ENCODE measurements around the gene DBT. TPM values are rescaled to one million over a fixed set of nuclear protein-coding genes. Genes with fewer than 3 reads are reported as not detected.

Gene DBT
- total and polyA plus RNA-seq, 2 of the 8 experiments (the other 6 are each of a cell fraction or from before 2014, with no cell fraction given): 3.3 to 24.6 TPM

DNA sequence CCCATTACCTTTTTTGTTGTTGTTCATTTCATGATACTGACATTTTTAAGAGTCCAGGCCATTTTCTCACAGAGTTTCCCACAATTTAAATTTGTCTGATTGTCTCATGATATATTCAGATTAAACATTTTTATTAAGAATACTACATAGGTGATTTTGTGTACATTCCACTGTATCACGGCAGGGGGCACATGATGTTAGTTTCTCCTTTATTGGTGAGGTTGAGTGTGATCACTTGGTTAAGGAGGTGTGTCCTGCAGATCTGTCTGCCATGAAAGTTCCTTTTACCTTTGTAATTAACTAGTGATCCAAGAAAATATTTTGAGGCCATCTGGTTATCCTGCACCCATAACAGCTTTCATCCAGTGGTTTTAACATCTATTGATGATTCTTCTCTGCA lies 28.2 kb upstream of the DBT start (continued):
- TF ChIP-seq CTBP2 (IDR thresholded peaks at IDR 0.05; ENCODE audit: borderline replicate concordance, insufficient read depth, insufficient read length, low read length): no peak
- no peak for TF ChIP-seq BCL11A (IDR thresholded peaks at IDR 0.05; ENCODE audit: low read depth in 2 of 2, low read length in 2 of 2)
- no peak for TF ChIP-seq RXRA (IDR thresholded peaks at IDR 0.05; ENCODE audit: insufficient read depth, low read depth, low read length)
- TF ChIP-seq POLR2AphosphoS5 (IDR thresholded peaks at IDR 0.05; ENCODE audit: low read depth, low read length): no peak
- no peak for TF ChIP-seq POLR2A (IDR thresholded peaks at IDR 0.05; ENCODE audit: control extremely low read depth in 1 of 2, low read depth in 2 of 2, low read length in 2 of 2)
- no peak for TF ChIP-seq BACH1 (IDR thresholded peaks at IDR 0.05; ENCODE audit: low read length)
- TF ChIP-seq POU5F1 (IDR thresholded peaks at IDR 0.05; ENCODE audit: low read depth, low read length): no peak
- no peak for TF ChIP-seq GTF2F1 (IDR thresholded peaks at IDR 0.05; ENCODE audit: borderline replicate concordance, low read depth, low read length)
- TF ChIP-seq CHD1 (IDR thresholded peaks at IDR 0.05; ENCODE audit: low read depth, low read length): no peak

Data from H1 (cell line).